Caco-2 (cell line): ENCODE measurements around the gene COTL1. TPM values are rescaled to one million over a fixed set of nuclear protein-coding genes. Genes with fewer than 3 reads are reported as not detected.
A peak's percentile ranks its signal among the peaks of the same experiment; 100 is the strongest.

Experiments used
- BruUV-seq: library from RNA; stranded (reverse); fragments of 400-500 nt; replicated peaks from 2 replicates; lab custom pipeline; 2021; lab: Mats Ljungman, UMichigan
- CTCF ChIA-PET: fragments of 300-600 bp; sonication (Branson Sonifier 250); formaldehyde crosslinking; loops from one replicate; lab custom pipeline; 2022; ENCODE audit warnings: antibody characterized with exemption; lab: Charles Lee
- POLR2A ChIA-PET: fragments of 300-600 bp; sonication (Branson Sonifier 250); formaldehyde crosslinking; loops from one replicate; lab custom pipeline; 2022; ENCODE audit warnings: antibody characterized with exemption; lab: Charles Lee
- DNase-seq, 2 experiments: peaks; one replicate each; pipeline versions ENCODE4 v3.0.0 to v3.0.0-alpha.2; 2020 to 2022
- H3K27me3 ChIP-seq: replicated peaks from 2 replicates; pipeline ENCODE4 v1.6.0; 2011; ENCODE audit warnings: low read length; ENCODE audit not compliant: control insufficient read depth, insufficient read depth
- H3K36me3 ChIP-seq: 2 replicates; pipeline ENCODE4 v1.5.1; 2011; ENCODE audit warnings: low read length; ENCODE audit not compliant: control insufficient read depth, insufficient read depth
- H3K4me1 ChIP-seq: fragments of 250-450 bp; sonication (Bioruptor Pico); 2 replicates; pipeline ENCODE4 v1.5.1; 2020; ENCODE audit warnings: mild to moderate bottlenecking
- H3K4me3 ChIP-seq: 2 replicates; pipeline ENCODE4 v1.5.1; 2011; ENCODE audit warnings: low read depth, mild to moderate bottlenecking, control low read depth, low read length
- H3K9me3 ChIP-seq: fragments of 250-450 bp; sonication (Bioruptor Pico); 2 replicates; pipeline ENCODE4 v1.5.1; 2020; ENCODE audit warnings: mild to moderate bottlenecking, moderate library complexity
- H3K27ac Mint-ChIP-seq: one replicate; pipeline ENCODE4 v1.8.0; 2022; ENCODE audit warnings: mixed read lengths; ENCODE audit not compliant: unreplicated experiment
- H3K27me3 Mint-ChIP-seq: one replicate; pipeline ENCODE4 v1.8.0; 2022; ENCODE audit warnings: mixed read lengths; ENCODE audit not compliant: insufficient read depth, unreplicated experiment
- H3K36me3 Mint-ChIP-seq: one replicate; pipeline ENCODE4 v1.8.0; 2022; ENCODE audit warnings: mild to moderate bottlenecking, mixed read lengths; ENCODE audit not compliant: insufficient read depth, unreplicated experiment
- H3K4me1 Mint-ChIP-seq: one replicate; pipeline ENCODE4 v1.8.0; 2022; ENCODE audit warnings: low read depth, mixed read lengths; ENCODE audit not compliant: unreplicated experiment
- H3K4me3 Mint-ChIP-seq: one replicate; pipeline ENCODE4 v1.8.0; 2022; ENCODE audit warnings: mild to moderate bottlenecking, moderate library complexity, mixed read lengths; ENCODE audit not compliant: unreplicated experiment
- H3K9me3 Mint-ChIP-seq: one replicate; pipeline ENCODE4 v1.8.0; 2022; ENCODE audit warnings: mixed read lengths; ENCODE audit not compliant: unreplicated experiment
- intact Hi-C: fragments of 100-400 bp; cut with micrococcal nuclease; formaldehyde crosslinking; loops from one replicate; pipeline ENCODE4 v1.10.0; 2022; ENCODE audit not compliant: unreplicated experiment
- total RNA-seq: library from RNA; stranded (reverse); gene quantifications from 2 replicates; pipeline ENCODE4 v1.2.3, GENCODE V29; 2022
- TF ChIP-seq, protein P1 (sequence below), 2 experiments: fragments of 200-600 bp in 1 of 2; IDR thresholded peaks; 1 replicate in 1 of 2; 2 replicates in 1 of 2; pipeline versions ENCODE4 v1.5.1 to v1.8.0; 2011 to 2022; ENCODE audit warnings: antibody characterized with exemption in 1 of 2, control low read depth in 1 of 2, inconsistent platforms in 1 of 2, low read depth in 1 of 2, low read length in 1 of 2, mild to moderate bottlenecking in 1 of 2, moderate library complexity in 1 of 2; ENCODE audit not compliant: insufficient read depth in 1 of 2, severe bottlenecking in 1 of 2, unreplicated experiment in 1 of 2

COTL1 gene
- total RNA-seq, 1 experiment from 2014 or later: 434 TPM

DNA sequence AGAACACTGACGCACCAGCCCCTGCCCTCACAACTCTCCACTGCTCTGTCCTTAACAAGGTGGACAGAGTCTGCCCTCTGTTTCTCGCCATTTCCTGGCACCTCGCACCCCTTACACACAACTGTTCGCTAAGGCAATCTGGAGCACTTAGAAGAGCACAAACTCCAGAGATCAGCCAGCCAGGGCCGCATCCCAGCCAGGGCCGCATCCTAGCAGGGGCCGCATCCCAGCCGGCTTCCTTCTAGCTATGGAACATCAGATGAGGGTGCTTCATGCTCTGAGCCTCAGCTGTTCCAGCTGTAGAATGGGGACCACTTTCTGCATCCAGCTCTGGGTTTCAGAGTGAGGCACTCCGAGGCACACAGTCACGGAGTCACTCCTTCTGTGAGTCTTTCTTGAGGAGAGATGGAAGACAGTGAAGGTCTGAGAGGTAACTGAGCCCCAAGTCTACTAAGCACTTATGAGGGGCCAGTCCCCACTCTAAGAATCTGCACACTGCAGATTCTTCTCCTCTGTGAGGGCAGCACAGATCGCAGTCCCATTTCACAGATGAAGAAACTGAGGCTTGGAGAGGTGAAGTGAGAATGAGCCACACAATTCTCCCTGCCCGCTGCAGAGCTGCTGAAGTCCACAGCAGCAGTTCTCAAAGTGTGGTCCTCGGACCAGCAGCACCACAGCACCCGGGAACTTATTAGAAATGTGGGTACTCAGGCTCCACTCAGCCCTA lies 20.9 kb downstream of the COTL1 start:
- no peaks in the 10 kb centered on the region for H3K36me3 ChIP-seq
- POLR2A ChIA-PET: no interaction called here

DNA sequence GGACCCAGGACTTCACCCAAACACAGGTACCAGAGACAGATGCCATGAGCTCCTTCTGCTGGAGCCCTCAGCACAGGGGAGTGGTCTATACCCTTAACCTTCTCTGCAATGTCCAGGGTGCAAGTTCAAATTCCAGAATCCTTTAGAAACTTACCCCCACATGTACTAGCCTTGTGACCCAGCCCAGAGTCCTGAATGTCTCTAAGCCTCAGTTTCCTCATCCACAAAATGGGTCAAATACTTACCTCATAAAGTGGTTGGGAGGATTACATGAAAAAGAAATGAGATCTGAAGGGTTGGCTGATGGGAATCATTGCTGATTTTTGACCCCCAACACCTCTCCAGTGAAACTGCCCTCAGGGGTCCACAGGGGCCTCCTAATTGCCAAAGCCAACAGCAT lies 21.7 kb downstream of the COTL1 start:
- DNase-seq: no peak
- H3K4me1 Mint-ChIP-seq: peaks cover 12% of the 10 kb centered on the region
- BruUV-seq: no TSS peak
- H3K4me3 Mint-ChIP-seq: no peak overlapping the region
- CTCF ChIA-PET: no interaction called here
- intact Hi-C loops: no loop called here
- H3K27ac Mint-ChIP-seq: no peak overlapping the region
- Histone ChIP-seq H3K36me3 (no peaks in the 10 kb centered on the region), H3K27me3 (no peaks in the 10 kb centered on the region), H3K4me3 (no peak overlapping the region), H3K9me3 (no peaks in the 10 kb centered on the region), H3K4me1 (peaks cover 16% of the 10 kb centered on the region)
- TF ChIP-seq, protein P1, sequence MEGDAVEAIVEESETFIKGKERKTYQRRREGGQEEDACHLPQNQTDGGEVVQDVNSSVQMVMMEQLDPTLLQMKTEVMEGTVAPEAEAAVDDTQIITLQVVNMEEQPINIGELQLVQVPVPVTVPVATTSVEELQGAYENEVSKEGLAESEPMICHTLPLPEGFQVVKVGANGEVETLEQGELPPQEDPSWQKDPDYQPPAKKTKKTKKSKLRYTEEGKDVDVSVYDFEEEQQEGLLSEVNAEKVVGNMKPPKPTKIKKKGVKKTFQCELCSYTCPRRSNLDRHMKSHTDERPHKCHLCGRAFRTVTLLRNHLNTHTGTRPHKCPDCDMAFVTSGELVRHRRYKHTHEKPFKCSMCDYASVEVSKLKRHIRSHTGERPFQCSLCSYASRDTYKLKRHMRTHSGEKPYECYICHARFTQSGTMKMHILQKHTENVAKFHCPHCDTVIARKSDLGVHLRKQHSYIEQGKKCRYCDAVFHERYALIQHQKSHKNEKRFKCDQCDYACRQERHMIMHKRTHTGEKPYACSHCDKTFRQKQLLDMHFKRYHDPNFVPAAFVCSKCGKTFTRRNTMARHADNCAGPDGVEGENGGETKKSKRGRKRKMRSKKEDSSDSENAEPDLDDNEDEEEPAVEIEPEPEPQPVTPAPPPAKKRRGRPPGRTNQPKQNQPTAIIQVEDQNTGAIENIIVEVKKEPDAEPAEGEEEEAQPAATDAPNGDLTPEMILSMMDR (IDR thresholded peaks at IDR 0.05; ENCODE audit: insufficient read depth in 1 of 2, low read depth in 1 of 2, low read length in 1 of 2, severe bottlenecking in 1 of 2, unreplicated experiment in 1 of 2): no peak
- H3K27me3 Mint-ChIP-seq: no peaks in the 10 kb centered on the region
- POLR2A ChIA-PET: no interaction called here
- H3K36me3 Mint-ChIP-seq: peaks cover 58% of the 10 kb centered on the region
- no peaks in the 10 kb centered on the region for H3K9me3 Mint-ChIP-seq

More for the DNA sequence above, 20.9 kb downstream of the COTL1 start:
- H3K4me3 Mint-ChIP-seq: no peak overlapping the region
- DNase-seq: no peak
- Histone ChIP-seq H3K27me3 (no peaks in the 10 kb centered on the region), H3K4me3 (no peak overlapping the region), H3K9me3 (no peaks in the 10 kb centered on the region), H3K4me1 (peaks cover 16% of the 10 kb centered on the region)
- no peaks in the 10 kb centered on the region for H3K27me3 Mint-ChIP-seq
- H3K4me1 Mint-ChIP-seq: peaks cover 12% of the 10 kb centered on the region
- BruUV-seq: no TSS peak
- intact Hi-C loops: no loop called here
- no peak overlapping the region for H3K27ac Mint-ChIP-seq
- no peaks in the 10 kb centered on the region for H3K9me3 Mint-ChIP-seq
- CTCF ChIA-PET: interaction anchor here (0.5 kb wide), 1 partner anchor 34 kb away, joined by 3 read pairs; no protein-coding TSS in a partner anchor
- TF ChIP-seq, protein P1 (IDR thresholded peaks at IDR 0.05; ENCODE audit: insufficient read depth in 1 of 2, low read depth in 1 of 2, low read length in 1 of 2, severe bottlenecking in 1 of 2, unreplicated experiment in 1 of 2): no peak
- H3K36me3 Mint-ChIP-seq: peaks cover 58% of the 10 kb centered on the region

DNA sequence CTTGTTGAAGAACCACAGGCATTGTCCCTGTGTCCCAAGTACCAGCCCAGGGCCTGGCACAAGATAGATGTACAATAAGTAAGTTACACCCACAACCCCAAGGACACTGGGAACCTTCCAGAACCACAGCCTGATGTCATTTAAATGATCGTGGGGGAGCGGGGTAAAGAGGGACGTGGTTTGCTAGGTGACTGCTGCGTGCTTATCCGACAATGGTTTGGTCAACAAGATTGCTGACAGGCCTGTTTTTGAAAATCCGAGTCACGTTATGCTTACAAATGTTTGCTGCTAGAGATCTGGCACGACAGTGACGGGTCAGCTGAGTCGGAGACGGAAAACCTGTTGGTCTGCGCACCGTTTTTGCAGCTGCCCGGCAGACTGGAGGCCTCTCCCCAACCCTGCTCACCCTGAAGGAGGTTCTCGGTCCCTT lies 22.8 kb downstream of the COTL1 start:
- POLR2A ChIA-PET: no interaction called here
- TF ChIP-seq, protein P1 (IDR thresholded peaks at IDR 0.05; ENCODE audit: insufficient read depth in 1 of 2, low read depth in 1 of 2, low read length in 1 of 2, severe bottlenecking in 1 of 2, unreplicated experiment in 1 of 2): no peak
- Mint-ChIP-seq H3K27ac (peak overlapping the region; percentile 24), H3K27me3 (no peaks in the 10 kb centered on the region), H3K4me3 (no peak overlapping the region), H3K9me3 (no peaks in the 10 kb centered on the region), H3K4me1 (peaks cover 12% of the 10 kb centered on the region), H3K36me3 (peaks cover 52% of the 10 kb centered on the region)
- CTCF ChIA-PET: no interaction called here
- Histone ChIP-seq H3K4me1 (peaks cover 16% of the 10 kb centered on the region), H3K4me3 (no peak overlapping the region), H3K9me3 (no peaks in the 10 kb centered on the region), H3K36me3 (no peaks in the 10 kb centered on the region), H3K27me3 (no peaks in the 10 kb centered on the region)
- no TSS peak for BruUV-seq
- intact Hi-C loops: no loop called here
- no peak for DNase-seq
